Measurements from ENCODE around the gene LRP1B. TPM values are rescaled to one million over a fixed set of nuclear protein-coding genes. Genes with fewer than 3 reads are reported as not detected.

The LRP1B gene
- total and polyA plus RNA-seq, 2 donors (not counting 1 experiment from before 2014, with no cell fraction given) = not detected

DNA sequence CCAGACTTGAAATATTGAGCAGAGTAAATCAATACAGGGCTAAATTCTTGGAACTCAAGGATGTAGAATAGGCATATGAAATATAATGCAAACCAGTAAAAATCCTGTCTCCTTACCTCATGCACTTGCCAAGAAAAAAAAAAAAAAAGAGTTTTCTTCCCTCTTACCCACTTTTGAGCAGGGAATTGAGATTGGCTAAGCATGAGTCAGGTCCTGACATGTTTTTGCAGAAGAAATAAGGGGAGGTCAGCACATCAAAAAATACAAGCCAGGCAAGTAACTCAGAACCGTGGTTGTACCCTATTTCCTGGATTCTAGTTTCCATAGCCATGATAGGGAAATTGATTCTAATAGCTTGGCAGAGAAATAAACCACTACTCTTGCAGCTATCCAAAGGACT is 1526.7 kb downstream of the LRP1B start:
- Histone ChIP-seq H3K4me3 (ENCODE audit: control extremely low read depth in 1 of 5, extremely low read depth in 1 of 5, insufficient read depth in 1 of 5, low read depth in 2 of 5, low read length in 4 of 5) (no peak overlapping the region), H3K27me3 (replicated peaks in 1 of 4; ENCODE audit: control extremely low read depth in 1 of 4, control insufficient read depth in 3 of 4, insufficient read depth in 4 of 4, low read length in 3 of 4) (no peaks in the 10 kb centered on the region), H3K9ac (ENCODE audit: low read length) (no peak overlapping the region), H3K79me2 (ENCODE audit: control insufficient read depth, insufficient read depth, low read length) (no peaks in the 10 kb centered on the region), H3K36me3 (replicated peaks in 1 of 2; ENCODE audit: control extremely low read depth in 1 of 2, control insufficient read depth in 1 of 2, extremely low read depth in 1 of 2, insufficient read depth in 2 of 2, low read length in 1 of 2) (no peaks in the 10 kb centered on the region), H3K27ac (ENCODE audit: low read length in 2 of 2) (no peak overlapping the region), H4K20me1 (ENCODE audit: control insufficient read depth, insufficient read depth, low read length, poor library complexity, severe bottlenecking) (no peaks in the 10 kb centered on the region), H3K4me1 (ENCODE audit: control insufficient read depth in 2 of 2, insufficient read depth in 2 of 2, low read length in 2 of 2) (no peaks in the 10 kb centered on the region), H2AFZ (ENCODE audit: insufficient read depth, low read depth, low read length, poor library complexity, severe bottlenecking) (no peak overlapping the region), H3K9me3 (ENCODE audit: control extremely low read depth in 1 of 3, control insufficient read depth in 2 of 3, insufficient read depth in 1 of 3, low read length in 2 of 3) (no peaks in the 10 kb centered on the region), H3K4me2 (replicated peaks; ENCODE audit: low read depth, low read length, poor library complexity, severe bottlenecking) (no peak overlapping the region)
- Mint-ChIP-seq H3K27ac (no peak overlapping the region), H3K27me3 (no peaks in the 10 kb centered on the region), H3K9me3 (ENCODE audit: insufficient read depth) (no peaks in the 10 kb centered on the region), H3K4me3 (no peak overlapping the region), H3K4me1 (no peaks in the 10 kb centered on the region)
- no peak for DNase-seq
- no peak for ATAC-seq (ENCODE audit: low read depth)
- CTCF ChIA-PET = no interaction called here
- no CpG with 5 or more reads among the region's 1 CpG for WGBS (ENCODE audit: insufficient coverage)
- POLR2A ChIA-PET = no interaction called here
- intact Hi-C loops (cut with micrococcal nuclease) = no loop called here
- TF ChIP-seq EZH2 (IDR thresholded peaks at IDR 0.05; ENCODE audit: borderline replicate concordance, insufficient read depth, low read depth, low read length, poor library complexity, severe bottlenecking) = no peak
- TF ChIP-seq, protein P1, sequence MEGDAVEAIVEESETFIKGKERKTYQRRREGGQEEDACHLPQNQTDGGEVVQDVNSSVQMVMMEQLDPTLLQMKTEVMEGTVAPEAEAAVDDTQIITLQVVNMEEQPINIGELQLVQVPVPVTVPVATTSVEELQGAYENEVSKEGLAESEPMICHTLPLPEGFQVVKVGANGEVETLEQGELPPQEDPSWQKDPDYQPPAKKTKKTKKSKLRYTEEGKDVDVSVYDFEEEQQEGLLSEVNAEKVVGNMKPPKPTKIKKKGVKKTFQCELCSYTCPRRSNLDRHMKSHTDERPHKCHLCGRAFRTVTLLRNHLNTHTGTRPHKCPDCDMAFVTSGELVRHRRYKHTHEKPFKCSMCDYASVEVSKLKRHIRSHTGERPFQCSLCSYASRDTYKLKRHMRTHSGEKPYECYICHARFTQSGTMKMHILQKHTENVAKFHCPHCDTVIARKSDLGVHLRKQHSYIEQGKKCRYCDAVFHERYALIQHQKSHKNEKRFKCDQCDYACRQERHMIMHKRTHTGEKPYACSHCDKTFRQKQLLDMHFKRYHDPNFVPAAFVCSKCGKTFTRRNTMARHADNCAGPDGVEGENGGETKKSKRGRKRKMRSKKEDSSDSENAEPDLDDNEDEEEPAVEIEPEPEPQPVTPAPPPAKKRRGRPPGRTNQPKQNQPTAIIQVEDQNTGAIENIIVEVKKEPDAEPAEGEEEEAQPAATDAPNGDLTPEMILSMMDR (IDR thresholded peaks at IDR 0.05) = no peak

DNA sequence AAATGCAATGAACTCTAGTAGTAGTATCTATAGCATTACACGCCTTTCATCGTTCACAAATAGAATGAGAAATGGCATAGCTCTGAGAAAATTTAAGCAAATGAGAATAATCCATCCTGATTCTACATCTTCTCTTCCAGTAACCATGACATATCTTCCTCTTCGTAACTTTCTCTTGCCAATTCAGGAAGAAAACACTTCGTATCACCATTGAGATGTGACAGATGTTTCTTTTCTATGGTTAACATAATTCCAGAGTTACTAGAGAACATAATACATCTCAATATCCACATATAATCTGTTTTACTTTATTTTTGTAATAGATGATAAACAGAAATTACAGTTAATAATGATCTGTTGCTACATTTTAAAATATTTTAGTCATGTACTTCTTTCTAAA is 1527.4 kb downstream of the LRP1B start:
- TF ChIP-seq, protein P1 (IDR thresholded peaks at IDR 0.05) = no peak
- TF ChIP-seq EZH2 (IDR thresholded peaks at IDR 0.05; ENCODE audit: borderline replicate concordance, insufficient read depth, low read depth, low read length, poor library complexity, severe bottlenecking) = no peak
- Histone ChIP-seq H3K4me2 (replicated peaks; ENCODE audit: low read depth, low read length, poor library complexity, severe bottlenecking) (no peak overlapping the region), H3K36me3 (replicated peaks in 1 of 2; ENCODE audit: control extremely low read depth in 1 of 2, control insufficient read depth in 1 of 2, extremely low read depth in 1 of 2, insufficient read depth in 2 of 2, low read length in 1 of 2) (no peaks in the 10 kb centered on the region), H3K9me3 (ENCODE audit: control extremely low read depth in 1 of 3, control insufficient read depth in 2 of 3, insufficient read depth in 1 of 3, low read length in 2 of 3) (no peaks in the 10 kb centered on the region), H3K27me3 (replicated peaks in 1 of 4; ENCODE audit: control extremely low read depth in 1 of 4, control insufficient read depth in 3 of 4, insufficient read depth in 4 of 4, low read length in 3 of 4) (no peaks in the 10 kb centered on the region), H4K20me1 (ENCODE audit: control insufficient read depth, insufficient read depth, low read length, poor library complexity, severe bottlenecking) (no peaks in the 10 kb centered on the region), H3K27ac (ENCODE audit: low read length in 2 of 2) (no peak overlapping the region), H3K4me1 (ENCODE audit: control insufficient read depth in 2 of 2, insufficient read depth in 2 of 2, low read length in 2 of 2) (no peaks in the 10 kb centered on the region), H3K9ac (ENCODE audit: low read length) (no peak overlapping the region), H3K4me3 (ENCODE audit: control extremely low read depth in 1 of 5, extremely low read depth in 1 of 5, insufficient read depth in 1 of 5, low read depth in 2 of 5, low read length in 4 of 5) (no peak overlapping the region), H3K79me2 (ENCODE audit: control insufficient read depth, insufficient read depth, low read length) (no peaks in the 10 kb centered on the region), H2AFZ (ENCODE audit: insufficient read depth, low read depth, low read length, poor library complexity, severe bottlenecking) (no peak overlapping the region)
- no peaks in the 10 kb centered on the region for H3K27me3 Mint-ChIP-seq
- ATAC-seq (ENCODE audit: low read depth) (no peak), DNase-seq (no peak)
- no peak overlapping the region for H3K4me3 Mint-ChIP-seq
- intact Hi-C loops (cut with micrococcal nuclease) = no loop called here
- POLR2A ChIA-PET = no interaction called here
- H3K9me3 Mint-ChIP-seq (ENCODE audit: insufficient read depth) = no peaks in the 10 kb centered on the region
- no CpG with 5 or more reads among the region's 4 CpGs for WGBS (ENCODE audit: insufficient coverage)
- H3K27ac Mint-ChIP-seq = no peak overlapping the region
- H3K4me1 Mint-ChIP-seq = no peaks in the 10 kb centered on the region
- CTCF ChIA-PET = no interaction called here
